RWPE2 (cell line): Measurements from ENCODE around the gene AP4E1.

Source experiments
- ATAC-seq: fragments of 200-7000 bp; cut with Tn5 transposase; 3 replicates; pipeline ENCODE4 v1.9.1; 2021; ENCODE audit warnings: low read depth
- DNase-seq: peaks from one replicate; pipeline ENCODE4 v3.0.0-alpha.2; 2020; ENCODE audit warnings: low spot score
- H3K27ac ChIP-seq: fragments of 450-650 bp; 2 replicates; pipeline ENCODE4 v1.5.1; 2017; ENCODE audit warnings: mild to moderate bottlenecking; ENCODE audit not compliant: poor library complexity, severe bottlenecking
- H3K27me3 ChIP-seq: fragments of 250-450 bp; sonication (Bioruptor Pico); 2 replicates; pipeline ENCODE4 v1.5.1; 2021; ENCODE audit warnings: mild to moderate bottlenecking, moderate library complexity; ENCODE audit not compliant: insufficient read depth, poor library complexity, severe bottlenecking
- H3K36me3 ChIP-seq: fragments of 250-450 bp; sonication (Bioruptor Pico); 2 replicates; pipeline ENCODE4 v1.5.1; 2020; ENCODE audit warnings: low read depth, mild to moderate bottlenecking, moderate library complexity
- H3K4me1 ChIP-seq: fragments of 250-450 bp; sonication (Bioruptor Pico); 2 replicates; pipeline ENCODE4 v1.5.1; 2021; ENCODE audit warnings: mild to moderate bottlenecking, moderate library complexity; ENCODE audit not compliant: insufficient read depth, poor library complexity, severe bottlenecking
- H3K4me3 ChIP-seq: fragments of 250-450 bp; sonication (Bioruptor Pico); 2 replicates; pipeline ENCODE4 v1.5.1; 2021; ENCODE audit warnings: mild to moderate bottlenecking, moderate library complexity; ENCODE audit not compliant: severe bottlenecking
- H3K9me3 ChIP-seq: fragments of 250-450 bp; sonication (Bioruptor Pico); 2 replicates; pipeline ENCODE4 v1.5.1; 2021; ENCODE audit warnings: mild to moderate bottlenecking, moderate library complexity; ENCODE audit not compliant: severe bottlenecking
- TF ChIP-seq, protein P1 (sequence below): fragments of 450-650 bp; IDR thresholded peaks from one replicate; pipeline ENCODE4 v1.5.1; 2017; ENCODE audit warnings: mild to moderate bottlenecking, moderate library complexity; ENCODE audit not compliant: poor library complexity, severe bottlenecking

Gene AP4E1

DNA sequence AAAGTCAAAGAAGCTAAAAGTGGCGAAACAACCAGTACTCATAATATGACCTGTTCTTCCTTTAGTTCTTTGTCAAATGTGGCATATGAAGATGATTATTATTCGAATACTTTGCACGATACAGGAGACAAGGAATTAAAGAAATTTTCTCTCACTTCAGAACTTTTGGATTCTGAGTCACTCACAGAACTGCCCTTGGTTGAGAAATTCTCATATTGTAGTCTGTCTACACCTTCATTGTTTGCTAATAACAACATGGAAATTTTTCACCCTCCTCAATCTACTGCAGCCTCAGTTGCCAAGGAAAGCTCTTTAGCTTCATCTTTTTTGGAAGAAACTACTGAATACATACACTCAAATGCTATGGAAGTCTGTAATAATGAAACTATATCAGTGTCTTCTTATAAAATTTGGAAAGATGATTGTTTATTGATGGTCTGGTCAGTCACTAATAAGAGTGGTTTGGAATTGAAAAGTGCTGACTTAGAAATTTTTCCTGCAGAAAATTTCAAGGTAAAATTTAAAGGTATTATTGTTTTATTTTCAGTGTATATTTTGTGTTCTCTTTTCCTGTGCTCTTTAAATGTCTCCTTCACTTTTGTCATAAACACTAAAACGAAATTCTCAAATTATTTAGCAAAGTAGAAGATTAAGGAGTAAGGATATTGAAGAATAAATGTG, 89.0 kb downstream of the AP4E1 start:
- DNase-seq: no peak
- H3K9me3 ChIP-seq: no peaks in the 10 kb centered on the region
- no peak overlapping the region for H3K27ac ChIP-seq
- no peaks in the 10 kb centered on the region for H3K4me1 ChIP-seq
- ATAC-seq: no peak
- H3K4me3 ChIP-seq: no peak overlapping the region
- peaks cover 80% of the 10 kb centered on the region for H3K36me3 ChIP-seq
- TF ChIP-seq, protein P1, sequence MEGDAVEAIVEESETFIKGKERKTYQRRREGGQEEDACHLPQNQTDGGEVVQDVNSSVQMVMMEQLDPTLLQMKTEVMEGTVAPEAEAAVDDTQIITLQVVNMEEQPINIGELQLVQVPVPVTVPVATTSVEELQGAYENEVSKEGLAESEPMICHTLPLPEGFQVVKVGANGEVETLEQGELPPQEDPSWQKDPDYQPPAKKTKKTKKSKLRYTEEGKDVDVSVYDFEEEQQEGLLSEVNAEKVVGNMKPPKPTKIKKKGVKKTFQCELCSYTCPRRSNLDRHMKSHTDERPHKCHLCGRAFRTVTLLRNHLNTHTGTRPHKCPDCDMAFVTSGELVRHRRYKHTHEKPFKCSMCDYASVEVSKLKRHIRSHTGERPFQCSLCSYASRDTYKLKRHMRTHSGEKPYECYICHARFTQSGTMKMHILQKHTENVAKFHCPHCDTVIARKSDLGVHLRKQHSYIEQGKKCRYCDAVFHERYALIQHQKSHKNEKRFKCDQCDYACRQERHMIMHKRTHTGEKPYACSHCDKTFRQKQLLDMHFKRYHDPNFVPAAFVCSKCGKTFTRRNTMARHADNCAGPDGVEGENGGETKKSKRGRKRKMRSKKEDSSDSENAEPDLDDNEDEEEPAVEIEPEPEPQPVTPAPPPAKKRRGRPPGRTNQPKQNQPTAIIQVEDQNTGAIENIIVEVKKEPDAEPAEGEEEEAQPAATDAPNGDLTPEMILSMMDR: no peak
- no peaks in the 10 kb centered on the region for H3K27me3 ChIP-seq

DNA sequence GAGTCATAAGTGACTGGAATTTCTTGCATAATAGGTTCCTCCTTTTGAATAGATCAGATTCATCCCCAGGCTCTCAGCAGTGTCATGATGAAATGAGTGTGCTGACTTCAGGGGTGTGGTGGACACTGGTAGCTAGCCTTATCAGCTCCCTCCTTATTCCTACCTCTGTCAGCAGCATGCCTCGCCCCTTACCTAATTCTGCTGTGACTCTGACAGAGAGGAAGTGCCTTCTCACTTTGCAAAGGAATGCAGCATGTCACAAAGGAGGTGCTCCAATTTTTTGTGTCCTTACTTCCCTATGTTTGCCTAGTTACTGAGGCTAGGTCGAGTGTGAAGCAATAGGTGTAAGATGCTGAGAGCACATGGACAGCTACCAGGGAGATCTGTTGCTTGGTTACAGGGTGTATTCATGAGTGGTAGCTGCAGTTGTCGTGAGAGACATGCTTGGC, 95.6 kb downstream of the AP4E1 start:
- H3K36me3 ChIP-seq: peaks cover 47% of the 10 kb centered on the region
- peak; percentile 98 for ATAC-seq
- no peaks in the 10 kb centered on the region for H3K27me3 ChIP-seq
- no peaks in the 10 kb centered on the region for H3K9me3 ChIP-seq
- no peak overlapping the region for H3K27ac ChIP-seq
- no peak overlapping the region for H3K4me3 ChIP-seq
- peaks cover 8% of the 10 kb centered on the region for H3K4me1 ChIP-seq
- TF ChIP-seq, protein P1: no peak
- no peak for DNase-seq

DNA sequence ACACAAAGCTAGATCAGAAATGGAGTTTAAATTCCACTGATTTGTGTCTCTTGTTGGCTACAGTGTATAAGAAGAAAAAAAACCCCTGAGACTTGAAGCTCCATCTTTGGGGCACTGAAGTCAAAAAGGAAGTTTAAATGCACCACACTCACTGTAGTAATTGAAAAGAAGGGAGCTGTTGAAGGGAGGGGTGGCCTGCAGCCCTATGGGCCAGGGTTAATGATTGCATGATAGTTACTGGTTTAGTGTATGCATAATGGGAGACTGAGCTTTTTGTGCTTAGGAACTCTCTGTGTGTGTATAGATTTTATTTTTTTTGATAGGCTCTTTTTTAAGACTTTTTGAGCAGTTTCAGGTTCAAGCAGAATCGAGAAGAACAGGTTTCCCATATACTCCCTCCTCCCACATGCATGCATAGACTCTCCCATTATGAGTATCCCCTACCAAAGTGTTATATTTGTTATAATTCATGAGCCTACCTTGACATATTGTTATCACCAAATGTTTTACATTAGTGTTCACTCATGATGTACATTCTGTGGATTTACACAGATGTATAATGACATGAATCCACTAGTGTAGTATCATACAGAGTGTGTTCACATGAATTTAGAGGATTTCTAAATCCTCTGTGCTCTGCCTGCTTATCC, 98.0 kb downstream of the AP4E1 start:
- Histone ChIP-seq H3K4me1 (peaks cover 8% of the 10 kb centered on the region), H3K4me3 (no peak overlapping the region), H3K27me3 (peaks cover under 1% of the 10 kb centered on the region), H3K36me3 (peaks cover 29% of the 10 kb centered on the region), H3K9me3 (no peaks in the 10 kb centered on the region), H3K27ac (no peak overlapping the region)
- DNase-seq (no peak), ATAC-seq (no peak)
- TF ChIP-seq, protein P1: no peak

DNA sequence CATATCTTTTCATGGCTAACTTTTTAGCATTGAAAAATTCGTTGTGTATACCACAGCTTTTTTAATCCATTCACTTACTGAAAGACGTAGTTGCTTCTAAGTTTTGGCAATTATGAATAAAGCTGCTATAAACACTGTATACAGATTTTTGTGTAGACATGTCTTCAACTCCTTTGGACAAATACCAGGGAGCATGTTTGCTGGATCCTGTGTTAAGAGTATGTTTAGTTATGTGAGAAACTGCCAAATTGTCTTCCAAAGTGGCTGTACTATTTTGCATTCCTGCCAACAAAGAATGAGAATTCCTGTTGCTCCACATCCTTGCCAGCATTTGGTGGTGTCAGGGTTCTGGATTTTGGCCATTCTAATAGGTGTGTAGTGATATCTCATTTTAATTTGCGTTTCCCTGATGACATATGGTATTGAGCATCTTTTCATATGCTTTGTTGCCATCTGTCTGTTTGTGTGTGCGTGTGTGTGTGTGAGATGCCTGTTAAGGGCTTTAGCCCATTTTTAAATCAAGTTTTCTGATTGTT, 98.7 kb downstream of the AP4E1 start:
- TF ChIP-seq, protein P1: no peak
- Histone ChIP-seq H3K4me1 (peaks cover 8% of the 10 kb centered on the region), H3K27me3 (peaks cover 3% of the 10 kb centered on the region), H3K27ac (no peak overlapping the region), H3K4me3 (no peak overlapping the region), H3K9me3 (no peaks in the 10 kb centered on the region), H3K36me3 (peaks cover 25% of the 10 kb centered on the region)
- DNase-seq (no peak), ATAC-seq (no peak)

DNA sequence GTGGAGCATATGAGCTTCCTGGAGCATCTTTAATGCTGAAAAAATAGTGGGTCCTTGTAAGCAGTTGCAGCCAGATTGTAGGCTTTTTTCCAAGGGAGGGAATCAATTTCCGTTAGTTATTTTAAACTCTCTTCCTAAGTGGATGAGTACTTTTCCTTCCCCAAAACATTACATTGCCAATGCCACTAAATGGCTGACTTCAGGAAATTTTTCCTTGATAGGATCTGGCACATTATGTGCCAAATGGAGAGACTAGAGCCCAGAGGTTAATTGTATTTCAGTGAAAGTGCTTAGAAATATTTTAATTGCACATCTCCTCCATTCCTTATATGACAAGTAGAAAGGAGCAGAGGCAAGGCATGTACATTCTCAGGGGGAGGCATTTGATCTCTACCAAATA, 102.7 kb downstream of the AP4E1 start:
- no peaks in the 10 kb centered on the region for H3K4me1 ChIP-seq
- no peaks in the 10 kb centered on the region for H3K9me3 ChIP-seq
- TF ChIP-seq, protein P1: no peak
- no peak overlapping the region for H3K4me3 ChIP-seq
- ATAC-seq (no peak), DNase-seq (no peak)
- H3K27ac ChIP-seq: no peak overlapping the region
- peaks cover 8% of the 10 kb centered on the region; the same call in 1 of the 2 replicates for H3K36me3 ChIP-seq
- H3K27me3 ChIP-seq: peaks cover 3% of the 10 kb centered on the region
